ENCODE data around the gene LGR4.

DNA sequence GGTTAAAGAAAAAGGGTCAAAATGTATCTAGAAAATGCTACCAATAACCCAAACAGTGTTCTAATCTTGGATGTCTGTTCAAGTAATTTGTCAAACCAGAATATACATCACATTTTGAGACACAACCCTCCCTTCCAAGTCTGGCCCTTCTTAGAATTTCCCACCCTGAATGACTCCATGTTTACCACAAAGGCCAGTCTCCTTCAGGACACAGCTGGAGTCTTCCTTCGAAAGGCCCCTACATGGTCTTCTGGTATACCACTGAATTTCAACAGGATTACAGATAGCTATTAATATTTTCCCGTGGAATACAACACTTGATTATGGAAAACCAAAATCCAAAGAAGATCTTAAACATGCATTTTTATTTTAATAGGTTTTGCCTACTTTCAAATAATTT lies 119.8 kb downstream of the LGR4 start:
- TF ChIP-seq KDM5B (IDR thresholded peaks at IDR 0.05; ENCODE audit: insufficient replicate concordance, low read depth, low read length) (no peak), MYC (IDR thresholded peaks at IDR 0.05; ENCODE audit: low read depth, low read length) (no peak), MYC (CRISPR knock-in tag; IDR thresholded peaks at IDR 0.05; ENCODE audit: borderline replicate concordance, low read depth) (no peak), FOSL1 (tag; conservative IDR thresholded peaks at IDR 0.05) (no peak), GABPB1 (CRISPR knock-in tag; IDR thresholded peaks at IDR 0.05) (no peak), FOXK2 (conservative IDR thresholded peaks at IDR 0.05 in 1 of 2, IDR thresholded peaks at IDR 0.05 in 1 of 2; ENCODE audit: low read depth in 2 of 2) (no peak), CEBPB (tag; IDR thresholded peaks at IDR 0.05) (no peak), MXI1 (IDR thresholded peaks at IDR 0.05; ENCODE audit: low read depth, low read length) (no peak), NCOA2 (IDR thresholded peaks at IDR 0.05; ENCODE audit: partially characterized antibody in 2 of 2) (no peak), ZNF778 (CRISPR knock-in tag; IDR thresholded peaks at IDR 0.05) (no peak), EZH2 (IDR thresholded peaks at IDR 0.05; ENCODE audit: borderline replicate concordance, low read depth, low read length) (no peak)
- TF ChIP-seq, protein P1, sequence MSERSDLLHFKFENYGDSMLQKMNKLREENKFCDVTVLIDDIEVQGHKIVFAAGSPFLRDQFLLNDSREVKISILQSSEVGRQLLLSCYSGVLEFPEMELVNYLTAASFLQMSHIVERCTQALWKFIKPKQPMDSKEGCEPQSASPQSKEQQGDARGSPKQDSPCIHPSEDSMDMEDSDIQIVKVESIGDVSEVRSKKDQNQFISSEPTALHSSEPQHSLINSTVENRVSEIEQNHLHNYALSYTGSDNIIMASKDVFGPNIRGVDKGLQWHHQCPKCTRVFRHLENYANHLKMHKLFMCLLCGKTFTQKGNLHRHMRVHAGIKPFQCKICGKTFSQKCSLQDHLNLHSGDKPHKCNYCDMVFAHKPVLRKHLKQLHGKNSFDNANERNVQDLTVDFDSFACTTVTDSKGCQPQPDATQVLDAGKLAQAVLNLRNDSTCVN (CRISPR knock-in tag; IDR thresholded peaks at IDR 0.05), result no peak
- TF ChIP-seq, protein P2, sequence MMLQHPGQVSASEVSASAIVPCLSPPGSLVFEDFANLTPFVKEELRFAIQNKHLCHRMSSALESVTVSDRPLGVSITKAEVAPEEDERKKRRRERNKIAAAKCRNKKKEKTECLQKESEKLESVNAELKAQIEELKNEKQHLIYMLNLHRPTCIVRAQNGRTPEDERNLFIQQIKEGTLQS (IDR thresholded peaks at IDR 0.05), result no peak
- TF ChIP-seq, protein P2 (CRISPR knock-in tag; conservative IDR thresholded peaks at IDR 0.05), result no peak
- TF ChIP-seq, protein P3, sequence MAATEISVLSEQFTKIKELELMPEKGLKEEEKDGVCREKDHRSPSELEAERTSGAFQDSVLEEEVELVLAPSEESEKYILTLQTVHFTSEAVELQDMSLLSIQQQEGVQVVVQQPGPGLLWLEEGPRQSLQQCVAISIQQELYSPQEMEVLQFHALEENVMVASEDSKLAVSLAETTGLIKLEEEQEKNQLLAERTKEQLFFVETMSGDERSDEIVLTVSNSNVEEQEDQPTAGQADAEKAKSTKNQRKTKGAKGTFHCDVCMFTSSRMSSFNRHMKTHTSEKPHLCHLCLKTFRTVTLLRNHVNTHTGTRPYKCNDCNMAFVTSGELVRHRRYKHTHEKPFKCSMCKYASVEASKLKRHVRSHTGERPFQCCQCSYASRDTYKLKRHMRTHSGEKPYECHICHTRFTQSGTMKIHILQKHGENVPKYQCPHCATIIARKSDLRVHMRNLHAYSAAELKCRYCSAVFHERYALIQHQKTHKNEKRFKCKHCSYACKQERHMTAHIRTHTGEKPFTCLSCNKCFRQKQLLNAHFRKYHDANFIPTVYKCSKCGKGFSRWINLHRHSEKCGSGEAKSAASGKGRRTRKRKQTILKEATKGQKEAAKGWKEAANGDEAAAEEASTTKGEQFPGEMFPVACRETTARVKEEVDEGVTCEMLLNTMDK (IDR thresholded peaks at IDR 0.05; ENCODE audit: borderline replicate concordance, insufficient read depth, low read depth, low read length, poor library complexity, severe bottlenecking), result no peak
- TF ChIP-seq, protein P4, sequence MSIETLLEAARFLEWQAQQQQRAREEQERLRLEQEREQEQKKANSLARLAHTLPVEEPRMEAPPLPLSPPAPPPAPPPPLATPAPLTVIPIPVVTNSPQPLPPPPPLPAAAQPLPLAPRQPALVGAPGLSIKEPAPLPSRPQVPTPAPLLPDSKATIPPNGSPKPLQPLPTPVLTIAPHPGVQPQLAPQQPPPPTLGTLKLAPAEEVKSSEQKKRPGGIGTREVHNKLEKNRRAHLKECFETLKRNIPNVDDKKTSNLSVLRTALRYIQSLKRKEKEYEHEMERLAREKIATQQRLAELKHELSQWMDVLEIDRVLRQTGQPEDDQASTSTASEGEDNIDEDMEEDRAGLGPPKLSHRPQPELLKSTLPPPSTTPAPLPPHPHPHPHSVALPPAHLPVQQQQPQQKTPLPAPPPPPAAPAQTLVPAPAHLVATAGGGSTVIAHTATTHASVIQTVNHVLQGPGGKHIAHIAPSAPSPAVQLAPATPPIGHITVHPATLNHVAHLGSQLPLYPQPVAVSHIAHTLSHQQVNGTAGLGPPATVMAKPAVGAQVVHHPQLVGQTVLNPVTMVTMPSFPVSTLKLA (conservative IDR thresholded peaks at IDR 0.05), result no peak
